Trophoblast cell (in vitro differentiated cells and primary cell): Measurements from ENCODE around the gene CUX1.

Experiments used
- DNase-seq, 2 donors: peaks; one replicate each; pipeline ENCODE4 v3.0.0-alpha.2; 2016
- H2AFZ ChIP-seq: 2 replicates; pipeline ENCODE4 v1.6.1; 2013; ENCODE audit warnings: low read length, moderate library complexity, mild to moderate bottlenecking; ENCODE audit not compliant: insufficient read depth, poor library complexity
- H2AK5ac ChIP-seq: 2 replicates; pipeline ENCODE4 v1.6.1; 2013; ENCODE audit warnings: mild to moderate bottlenecking, low read length
- H2BK120ac ChIP-seq: 2 replicates; pipeline ENCODE4 v1.6.1; 2013; ENCODE audit warnings: low read length, mild to moderate bottlenecking, moderate library complexity; ENCODE audit not compliant: insufficient read depth, poor library complexity
- H2BK12ac ChIP-seq: 2 replicates; pipeline ENCODE4 v1.6.1; 2013; ENCODE audit warnings: mild to moderate bottlenecking, low read length, moderate library complexity
- H2BK5ac ChIP-seq: 2 replicates; pipeline ENCODE4 v1.6.1; 2013; ENCODE audit warnings: low read length, low read depth, moderate library complexity, mild to moderate bottlenecking; ENCODE audit not compliant: poor library complexity
- H3K14ac ChIP-seq: 2 replicates; pipeline ENCODE4 v1.6.1; 2013; ENCODE audit warnings: mild to moderate bottlenecking, low read length
- H3K18ac ChIP-seq: 2 replicates; pipeline ENCODE4 v1.6.1; 2013; ENCODE audit warnings: mild to moderate bottlenecking, low read length
- H3K23ac ChIP-seq: 2 replicates; pipeline ENCODE4 v1.6.1; 2013; ENCODE audit warnings: low read length
- H3K27ac ChIP-seq: 2 replicates; pipeline ENCODE4 v1.5.1; 2013; ENCODE audit warnings: low read depth, mild to moderate bottlenecking, inconsistent platforms, low read length, moderate library complexity
- H3K27me3 ChIP-seq: 2 replicates; pipeline ENCODE4 v1.6.1; 2013; ENCODE audit warnings: inconsistent platforms, mild to moderate bottlenecking, low read length, moderate library complexity; ENCODE audit not compliant: insufficient read depth
- H3K36me3 ChIP-seq, 2 experiments: 1 replicate in 1 of 2; 2 replicates in 1 of 2; pipeline ENCODE4 v1.6.1; 2013; ENCODE audit warnings: low read length in 2 of 2, mild to moderate bottlenecking in 2 of 2, moderate library complexity in 1 of 2; ENCODE audit not compliant: insufficient read depth in 2 of 2, control insufficient read depth in 1 of 2
- H3K4ac ChIP-seq: 2 replicates; pipeline ENCODE4 v1.6.1; 2013; ENCODE audit warnings: low read depth, mild to moderate bottlenecking, low read length, moderate library complexity
- H3K4me1 ChIP-seq, 2 experiments: 1 replicate in 1 of 2; 2 replicates in 1 of 2; pipeline ENCODE4 v1.6.1; 2013; ENCODE audit warnings: low read length in 2 of 2, mild to moderate bottlenecking in 2 of 2, moderate library complexity in 1 of 2; ENCODE audit not compliant: insufficient read depth in 2 of 2, control insufficient read depth in 1 of 2
- H3K4me2 ChIP-seq: 2 replicates; pipeline ENCODE4 v1.6.1; 2013; ENCODE audit warnings: inconsistent platforms, mild to moderate bottlenecking, low read length, moderate library complexity
- H3K4me3 ChIP-seq: 2 replicates; pipeline ENCODE4 v1.5.1; 2013; ENCODE audit warnings: mild to moderate bottlenecking, low read depth, low read length, inconsistent platforms
- H3K79me1 ChIP-seq: one replicate; pipeline ENCODE4 v1.6.1; 2013; ENCODE audit warnings: low read length
- H3K79me2 ChIP-seq: 2 replicates; pipeline ENCODE4 v1.6.1; 2013; ENCODE audit warnings: low read length, mild to moderate bottlenecking; ENCODE audit not compliant: control insufficient read depth, insufficient read depth, poor library complexity
- H3K9ac ChIP-seq: 2 replicates; pipeline ENCODE4 v1.6.1; 2013; ENCODE audit warnings: mild to moderate bottlenecking, low read length
- H3K9me3 ChIP-seq: 2 replicates; pipeline ENCODE4 v1.6.1; 2013; ENCODE audit warnings: low read depth, mild to moderate bottlenecking, control low read depth, inconsistent platforms, low read length; ENCODE audit not compliant: insufficient read depth
- H4K12ac ChIP-seq: 2 replicates; pipeline ENCODE4 v1.6.1; 2013; ENCODE audit warnings: low read depth, mild to moderate bottlenecking, low read length, moderate library complexity
- H4K8ac ChIP-seq: 2 replicates; pipeline ENCODE4 v1.6.1; 2013; ENCODE audit warnings: low read depth, mild to moderate bottlenecking, low read length, moderate library complexity
- H4K91ac ChIP-seq: one replicate; pipeline ENCODE4 v1.6.1; 2013; ENCODE audit warnings: low read depth, mild to moderate bottlenecking, low read length, moderate library complexity
- WGBS: extraction: QIAGEN DNeasy Blood & Tissue Kit; methylation state at CpG from one replicate; pipeline ENCODE4 v1.1.7; 2013; ENCODE audit warnings: missing lambda C conversion rate; ENCODE audit not compliant: insufficient read length, insufficient coverage; ENCODE audit errors: extremely low coverage; 5-methylcytosine and 5-hydroxymethylcytosine counted together

Gene CUX1

DNA sequence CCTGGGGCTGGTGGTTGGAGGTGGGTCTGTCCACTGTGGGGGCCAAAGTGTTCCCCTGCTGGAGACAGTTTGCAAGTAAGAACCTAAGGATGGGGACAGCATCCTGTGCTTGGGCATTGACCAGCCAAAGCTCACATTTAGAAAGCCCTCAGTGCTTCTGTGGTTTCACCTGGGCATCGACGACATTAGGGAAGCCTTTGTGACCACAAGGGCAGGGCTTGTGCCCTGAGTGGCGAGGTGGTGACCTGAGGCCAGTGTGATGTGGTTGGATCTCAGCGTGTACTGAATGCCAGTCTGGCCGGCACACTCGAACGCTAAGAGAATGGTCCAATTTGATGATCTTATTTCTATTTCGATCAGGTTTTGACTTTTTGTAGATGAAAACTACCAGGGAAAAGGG lies 437.1 kb downstream of the CUX1 start:
- Histone ChIP-seq H3K9ac (no peak overlapping the region), H2BK120ac (no peak overlapping the region), H3K27ac (no peak overlapping the region), H3K27me3 (no peaks in the 10 kb centered on the region), H3K4me2 (no peak overlapping the region), H2BK12ac (no peak overlapping the region), H3K36me3 (peaks cover 8 to 14% of the 10 kb centered on the region in 2 experiments), H3K18ac (no peak overlapping the region), H3K23ac (no peak overlapping the region), H3K4me3 (no peak overlapping the region), H3K14ac (no peak overlapping the region), H3K79me2 (no peaks in the 10 kb centered on the region), H3K4ac (no peak overlapping the region), H4K8ac (no peak overlapping the region), H4K91ac (no peak overlapping the region), H3K79me1 (no peaks in the 10 kb centered on the region), H3K4me1 (peaks cover 0 to 4% of the 10 kb centered on the region in 2 experiments), H2AFZ (no peak overlapping the region), H4K12ac (no peak overlapping the region), H2AK5ac (no peak overlapping the region), H2BK5ac (no peak overlapping the region), H3K9me3 (peaks cover 4% of the 10 kb centered on the region)
- no CpG with 5 or more reads among the region's 8 CpGs for WGBS
- no peak for DNase-seq

- no peak overlapping the region for H4K12ac ChIP-seq
- H3K79me2 ChIP-seq = no peaks in the 10 kb centered on the region
- no peak overlapping the region for H2AK5ac ChIP-seq
- H3K23ac ChIP-seq = no peak overlapping the region
- no peak overlapping the region for H2AFZ ChIP-seq
- H2BK120ac ChIP-seq = no peak overlapping the region
- H4K91ac ChIP-seq = no peak overlapping the region
- no peak overlapping the region for H3K4ac ChIP-seq
- H4K8ac ChIP-seq = no peak overlapping the region
- no peak overlapping the region for H2BK5ac ChIP-seq
- no peak overlapping the region for H3K18ac ChIP-seq
- no peak for DNase-seq
- H2BK12ac ChIP-seq = no peak overlapping the region
- H3K27me3 ChIP-seq = no peaks in the 10 kb centered on the region
- no peaks in the 10 kb centered on the region for H3K79me1 ChIP-seq
- H3K36me3 ChIP-seq = peaks cover 4 to 9% of the 10 kb centered on the region in 2 experiments
- H3K4me1 ChIP-seq = peaks cover 0 to 4% of the 10 kb centered on the region in 2 experiments
- no peak overlapping the region for H3K4me2 ChIP-seq
- no peak overlapping the region for H3K9ac ChIP-seq
- H3K9me3 ChIP-seq = peaks cover 4% of the 10 kb centered on the region
- WGBS = no CpG with 5 or more reads among the region's 7 CpGs
- H3K14ac ChIP-seq = no peak overlapping the region
- no peak overlapping the region for H3K4me3 ChIP-seq
- no peak overlapping the region for H3K27ac ChIP-seq
Measured at GRCh38 chr7:102255501-102255900, 438.1 kb downstream of the CUX1 start.

DNA sequence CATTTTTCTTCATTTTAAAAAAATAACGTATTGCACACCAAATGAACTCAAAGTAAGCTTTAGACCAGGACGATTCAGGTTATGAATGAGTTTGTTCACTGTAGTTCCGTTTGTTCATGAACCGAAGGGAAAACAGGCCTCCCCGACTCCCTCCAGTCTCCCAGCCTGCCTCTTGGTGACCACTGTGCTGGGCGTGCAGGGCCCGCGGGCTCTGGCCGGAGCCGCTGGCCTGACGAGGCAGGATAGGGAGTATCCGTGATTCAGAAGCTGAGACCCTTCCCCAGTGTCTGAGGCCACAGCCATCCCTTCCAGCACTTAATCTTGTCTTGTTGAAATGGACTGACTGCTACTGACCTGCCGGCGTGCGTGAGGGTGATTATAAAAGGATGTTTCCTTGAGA lies 438.5 kb downstream of the CUX1 start:
- Histone ChIP-seq H3K23ac (no peak overlapping the region), H2AK5ac (no peak overlapping the region), H2BK120ac (no peak overlapping the region), H3K4me2 (no peak overlapping the region), H2AFZ (no peak overlapping the region), H3K4ac (no peak overlapping the region), H2BK5ac (no peak overlapping the region), H4K91ac (no peak overlapping the region), H3K9me3 (peaks cover 4% of the 10 kb centered on the region), H3K27ac (no peak overlapping the region), H3K9ac (no peak overlapping the region), H3K79me2 (no peaks in the 10 kb centered on the region), H3K36me3 (peaks cover 4 to 9% of the 10 kb centered on the region in 2 experiments), H4K12ac (no peak overlapping the region), H3K18ac (no peak overlapping the region), H3K79me1 (no peaks in the 10 kb centered on the region), H4K8ac (no peak overlapping the region), H3K27me3 (no peaks in the 10 kb centered on the region), H3K14ac (no peak overlapping the region), H3K4me3 (no peak overlapping the region), H2BK12ac (no peak overlapping the region), H3K4me1 (peaks cover 2 to 6% of the 10 kb centered on the region in 2 experiments)
- WGBS = no CpG with 5 or more reads among the region's 15 CpGs
- DNase-seq = no peak

- no peak overlapping the region for H3K9ac ChIP-seq
- peaks cover 3 to 4% of the 10 kb centered on the region in 2 experiments for H3K36me3 ChIP-seq
- H2AK5ac ChIP-seq = no peak overlapping the region
- no peak overlapping the region for H2BK120ac ChIP-seq
- peaks cover 2 to 6% of the 10 kb centered on the region in 2 experiments for H3K4me1 ChIP-seq
- H3K27me3 ChIP-seq = no peaks in the 10 kb centered on the region
- no peak overlapping the region for H4K12ac ChIP-seq
- DNase-seq = no peak
- H3K23ac ChIP-seq = no peak overlapping the region
- no peak overlapping the region for H3K18ac ChIP-seq
- H4K8ac ChIP-seq = no peak overlapping the region
- H3K9me3 ChIP-seq = peaks cover 6% of the 10 kb centered on the region
- H2BK5ac ChIP-seq = no peak overlapping the region
- WGBS = no CpG with 5 or more reads among the region's 25 CpGs
- no peak overlapping the region for H3K4ac ChIP-seq
- H3K4me2 ChIP-seq = no peak overlapping the region
- no peak overlapping the region for H3K4me3 ChIP-seq
- no peaks in the 10 kb centered on the region for H3K79me2 ChIP-seq
- H2BK12ac ChIP-seq = no peak overlapping the region
- H3K79me1 ChIP-seq = no peaks in the 10 kb centered on the region
- no peak overlapping the region for H3K14ac ChIP-seq
- H4K91ac ChIP-seq = no peak overlapping the region
- no peak overlapping the region for H3K27ac ChIP-seq
- H2AFZ ChIP-seq = no peak overlapping the region
Measured at GRCh38 chr7:102258073-102258748, 440.8 kb downstream of the CUX1 start.
